GM10847 (cell line): ENCODE data around the gene AVEN.

ENCODE experiments used
- POLR2A ChIP-seq: IDR thresholded peaks from 2 replicates; pipeline ENCODE4 v1.6.1; 2011; ENCODE audit not compliant: insufficient read length; ENCODE audit errors: extremely low read depth

AVEN gene

GRCh38 chr15:33830351-33830750 lies 208.7 kb downstream of the AVEN start:
- TF ChIP-seq POLR2A, result no peak

GRCh38 chr15:33826201-33826600 lies 212.8 kb downstream of the AVEN start:
- TF ChIP-seq POLR2A, result no peak

GRCh38 chr15:33825453-33825852 lies 213.6 kb downstream of the AVEN start:
- no peak for TF ChIP-seq POLR2A

GRCh38 chr15:33823119-33823518 lies 215.9 kb downstream of the AVEN start:
- no peak for TF ChIP-seq POLR2A

GRCh38 chr15:33822479-33822878 lies 216.5 kb downstream of the AVEN start:
- no peak for TF ChIP-seq POLR2A
